GM18508 (cell line): ENCODE measurements around the gene CNMD.

Source experiments
- ATAC-seq: cut with Tn5 transposase; IDR thresholded peaks from one replicate; pipeline ENCODE4 v1.9.1; 2021; ENCODE audit warnings: moderate number of reproducible peaks; ENCODE audit not compliant: insufficient read depth, unreplicated experiment

CNMD gene

GRCh38 chr13:52739468-52740071 lies at the start of gene CNMD:
TSS of gene CNMD (minus strand) at chr13:52739820. CDS start at chr13:52739701, 119 bp downstream.
- no peak for ATAC-seq

- ATAC-seq = no peak
Observed at GRCh38 chr13:52788011-52788410, 48.4 kb upstream of the CNMD start.

- ATAC-seq = no peak
Observed at GRCh38 chr13:52787235-52787634, 47.6 kb upstream of the CNMD start.

GRCh38 chr13:52786766-52787165 lies 47.1 kb upstream of the CNMD start:
- no peak for ATAC-seq

GRCh38 chr13:52785739-52786138 lies 46.1 kb upstream of the CNMD start:
- ATAC-seq = no peak

GRCh38 chr13:52784591-52785340 lies 45.1 kb upstream of the CNMD start:
- ATAC-seq = no peak

GRCh38 chr13:52783943-52784342 lies 44.3 kb upstream of the CNMD start:
- ATAC-seq = no peak

- no peak for ATAC-seq
Observed at GRCh38 chr13:52782471-52783448, 43.1 kb upstream of the CNMD start.

- no peak for ATAC-seq
Observed at GRCh38 chr13:52780611-52781010, 41.0 kb upstream of the CNMD start.

- ATAC-seq = no peak
Observed at GRCh38 chr13:52780092-52780491, 40.5 kb upstream of the CNMD start.

- ATAC-seq = no peak
Observed at GRCh38 chr13:52779103-52779502, 39.5 kb upstream of the CNMD start.

GRCh38 chr13:52776726-52777125 lies 37.1 kb upstream of the CNMD start:
- no peak for ATAC-seq

GRCh38 chr13:52775511-52775910 lies 35.9 kb upstream of the CNMD start:
- no peak for ATAC-seq

- ATAC-seq = no peak
Observed at GRCh38 chr13:52767949-52768516, 28.4 kb upstream of the CNMD start.

GRCh38 chr13:52765611-52766390 lies 26.2 kb upstream of the CNMD start:
- ATAC-seq = no peak

- no peak for ATAC-seq
Observed at GRCh38 chr13:52760077-52760476, 20.5 kb upstream of the CNMD start.

- no peak for ATAC-seq
Observed at GRCh38 chr13:52758114-52758513, 18.5 kb upstream of the CNMD start.

GRCh38 chr13:52751196-52751595 lies 11.6 kb upstream of the CNMD start:
- no peak for ATAC-seq

- ATAC-seq = no peak
Observed at GRCh38 chr13:52750713-52751112, 11.1 kb upstream of the CNMD start.

GRCh38 chr13:52749419-52749818 lies 9.8 kb upstream of the CNMD start:
- no peak for ATAC-seq
